Measurements from ENCODE around the gene LBP. TPM values are rescaled to one million over a fixed set of nuclear protein-coding genes. Genes with fewer than 3 reads are reported as not detected.

Gene LBP
- total RNA-seq, 1 experiment from 2014 or later, result 0.37 TPM

DNA sequence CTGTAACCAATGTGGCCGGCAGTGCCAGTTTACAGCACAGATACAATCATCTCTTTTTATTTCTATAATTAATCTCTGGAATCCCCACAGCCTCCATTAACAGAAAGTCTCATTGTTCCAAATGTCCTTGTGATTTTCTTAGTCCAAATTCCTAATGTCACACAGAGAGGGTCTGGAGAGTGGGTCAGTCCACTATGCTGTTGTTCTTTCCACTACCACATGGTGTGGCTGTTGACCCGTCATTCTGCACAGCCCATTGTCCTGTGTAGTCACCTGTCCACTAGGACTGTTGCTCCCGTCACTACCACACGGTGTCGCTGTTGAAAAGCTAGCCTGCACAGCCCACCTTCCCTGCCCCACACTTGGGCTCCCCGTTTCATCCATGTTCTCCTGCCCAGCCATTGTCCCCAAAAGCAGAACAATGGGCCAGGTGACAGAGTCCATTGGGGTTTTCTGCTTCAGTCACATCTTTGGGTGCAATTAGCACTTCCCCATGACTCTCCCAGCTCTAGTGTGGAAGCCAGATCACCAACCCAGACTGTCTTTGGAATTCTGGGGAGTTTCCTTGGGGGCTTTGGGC lies 8.6 kb upstream of the LBP start (continued):
- TF ChIP-seq PRRX2 (CRISPR knock-in tag; IDR thresholded peaks at IDR 0.05) (0 out of 2 replicates have a peak, but pooled peaks have one; percentile 58), ZNF232 (CRISPR knock-in tag; IDR thresholded peaks at IDR 0.05) (0 out of 2 replicates have a peak, but pooled peaks have one; percentile 28), CDX4 (CRISPR knock-in tag; IDR thresholded peaks at IDR 0.05; ENCODE audit: borderline replicate concordance) (no peak), ZNF396 (CRISPR knock-in tag; IDR thresholded peaks at IDR 0.05; ENCODE audit: borderline replicate concordance) (no peak), USF1 (CRISPR knock-in tag; IDR thresholded peaks at IDR 0.05) (peak; percentile 43; the same call in 1 of the 2 replicates), AFF4 (CRISPR knock-in tag; IDR thresholded peaks at IDR 0.05; ENCODE audit: borderline replicate concordance) (no peak), FOXP1 (CRISPR knock-in tag; IDR thresholded peaks at IDR 0.05; ENCODE audit: borderline replicate concordance) (no peak), GTF2I (CRISPR knock-in tag; conservative IDR thresholded peaks at IDR 0.05) (peak; percentile 95), TEAD1 (CRISPR knock-in tag; IDR thresholded peaks at IDR 0.05) (peak; percentile 7; the same call in 1 of the 2 replicates), ZNF121 (CRISPR knock-in tag; IDR thresholded peaks at IDR 0.05) (peak; percentile 100), JAZF1 (CRISPR knock-in tag; IDR thresholded peaks at IDR 0.05) (no peak), ETV6 (CRISPR knock-in tag; IDR thresholded peaks at IDR 0.05) (peak; percentile 42; the same call in 1 of the 2 replicates), GABPB1 (CRISPR knock-in tag; IDR thresholded peaks at IDR 0.05) (no peak), ZBTB21 (CRISPR knock-in tag; IDR thresholded peaks at IDR 0.05; ENCODE audit: borderline replicate concordance) (no peak), TP53 (CRISPR knock-in tag; IDR thresholded peaks at IDR 0.05) (no peak)
- TF ChIP-seq, protein P1, sequence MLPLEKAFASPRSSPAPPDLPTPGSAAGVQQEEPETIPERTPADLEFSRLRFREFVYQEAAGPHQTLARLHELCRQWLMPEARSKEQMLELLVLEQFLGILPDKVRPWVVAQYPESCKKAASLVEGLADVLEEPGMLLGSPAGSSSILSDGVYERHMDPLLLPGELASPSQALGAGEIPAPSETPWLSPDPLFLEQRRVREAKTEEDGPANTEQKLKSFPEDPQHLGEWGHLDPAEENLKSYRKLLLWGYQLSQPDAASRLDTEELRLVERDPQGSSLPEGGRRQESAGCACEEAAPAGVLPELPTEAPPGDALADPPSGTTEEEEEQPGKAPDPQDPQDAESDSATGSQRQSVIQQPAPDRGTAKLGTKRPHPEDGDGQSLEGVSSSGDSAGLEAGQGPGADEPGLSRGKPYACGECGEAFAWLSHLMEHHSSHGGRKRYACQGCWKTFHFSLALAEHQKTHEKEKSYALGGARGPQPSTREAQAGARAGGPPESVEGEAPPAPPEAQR (CRISPR knock-in tag; IDR thresholded peaks at IDR 0.05), result no peak
- TF ChIP-seq, protein P2, sequence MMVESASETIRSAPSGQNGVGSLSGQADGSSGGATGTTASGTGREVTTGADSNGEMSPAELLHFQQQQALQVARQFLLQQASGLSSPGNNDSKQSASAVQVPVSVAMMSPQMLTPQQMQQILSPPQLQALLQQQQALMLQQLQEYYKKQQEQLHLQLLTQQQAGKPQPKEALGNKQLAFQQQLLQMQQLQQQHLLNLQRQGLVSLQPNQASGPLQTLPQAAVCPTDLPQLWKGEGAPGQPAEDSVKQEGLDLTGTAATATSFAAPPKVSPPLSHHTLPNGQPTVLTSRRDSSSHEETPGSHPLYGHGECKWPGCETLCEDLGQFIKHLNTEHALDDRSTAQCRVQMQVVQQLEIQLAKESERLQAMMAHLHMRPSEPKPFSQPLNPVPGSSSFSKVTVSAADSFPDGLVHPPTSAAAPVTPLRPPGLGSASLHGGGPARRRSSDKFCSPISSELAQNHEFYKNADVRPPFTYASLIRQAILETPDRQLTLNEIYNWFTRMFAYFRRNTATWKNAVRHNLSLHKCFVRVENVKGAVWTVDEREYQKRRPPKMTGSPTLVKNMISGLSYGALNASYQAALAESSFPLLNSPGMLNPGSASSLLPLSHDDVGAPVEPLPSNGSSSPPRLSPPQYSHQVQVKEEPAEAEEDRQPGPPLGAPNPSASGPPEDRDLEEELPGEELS (CRISPR knock-in tag; IDR thresholded peaks at IDR 0.05), result peak; percentile 23; the same call in 1 of the 2 replicates

All from WTC11 (cell line).